HEK293 (cell line): Measurements from ENCODE around the gene FLOT2.
A peak's percentile ranks its signal among the peaks of the same experiment; 100 is the strongest.

Source experiments
- GFI1B ChIP-seq: fragments of 450-650 bp; formaldehyde crosslinking; IDR thresholded peaks from 2 replicates; pipeline ENCODE4 v1.5.1; 2016; ENCODE audit warnings: missing biosample characterization, missing genetic modification characterization
- KLF16 ChIP-seq: fragments of 450-650 bp; formaldehyde crosslinking; IDR thresholded peaks from 2 replicates; pipeline ENCODE4 v1.5.1; 2017; ENCODE audit warnings: missing biosample characterization, missing genetic modification characterization
- MZF1 ChIP-seq: fragments of 450-650 bp; formaldehyde crosslinking; IDR thresholded peaks from 2 replicates; pipeline ENCODE4 v1.5.1; 2017; ENCODE audit warnings: missing biosample characterization, missing genetic modification characterization, borderline replicate concordance
- TRIM28 ChIP-seq: IDR thresholded peaks from 2 replicates; pipeline ENCODE4 v1.6.1; 2011; ENCODE audit warnings: low read length, control low read depth, borderline replicate concordance
- WT1 ChIP-seq: fragments of 450-650 bp; formaldehyde crosslinking; IDR thresholded peaks from 2 replicates; pipeline ENCODE4 v1.5.1; 2016; ENCODE audit warnings: missing biosample characterization, missing genetic modification characterization
- ZBTB44 ChIP-seq: fragments of 450-650 bp; IDR thresholded peaks from 2 replicates; pipeline ENCODE4 v1.5.1; 2018; ENCODE audit warnings: missing biosample characterization, mild to moderate bottlenecking, missing genetic modification characterization
- ZBTB49 ChIP-seq: fragments of 450-650 bp; formaldehyde crosslinking; IDR thresholded peaks from 2 replicates; pipeline ENCODE4 v1.5.1; 2016; ENCODE audit warnings: missing biosample characterization, missing genetic modification characterization, low read depth
- ZNF10 ChIP-seq: fragments of 450-650 bp; formaldehyde crosslinking; IDR thresholded peaks from 2 replicates; pipeline ENCODE4 v1.5.1; 2017; ENCODE audit warnings: missing biosample characterization, missing genetic modification characterization
- ZNF223 ChIP-seq: fragments of 450-650 bp; formaldehyde crosslinking; IDR thresholded peaks from 2 replicates; pipeline ENCODE4 v1.5.1; 2016; ENCODE audit warnings: missing biosample characterization, missing genetic modification characterization
- ZNF239 ChIP-seq: fragments of 450-650 bp; formaldehyde crosslinking; IDR thresholded peaks from 2 replicates; pipeline ENCODE4 v1.5.1; 2016; ENCODE audit warnings: missing biosample characterization, missing genetic modification characterization
- ZNF280D ChIP-seq: fragments of 450-650 bp; formaldehyde crosslinking; IDR thresholded peaks from 2 replicates; pipeline ENCODE4 v1.5.1; 2016; ENCODE audit warnings: missing biosample characterization, missing genetic modification characterization
- ZNF302 ChIP-seq: fragments of 450-650 bp; formaldehyde crosslinking; IDR thresholded peaks from 2 replicates; pipeline ENCODE4 v1.5.1; 2016; ENCODE audit warnings: missing biosample characterization, missing genetic modification characterization, low read depth
- ZNF311 ChIP-seq: fragments of 450-650 bp; formaldehyde crosslinking; IDR thresholded peaks from 2 replicates; pipeline ENCODE4 v1.5.1; 2017; ENCODE audit warnings: missing biosample characterization, missing genetic modification characterization, borderline replicate concordance
- ZNF394 ChIP-seq: fragments of 450-650 bp; formaldehyde crosslinking; IDR thresholded peaks from 2 replicates; pipeline ENCODE4 v1.5.1; 2016; ENCODE audit warnings: missing biosample characterization, missing genetic modification characterization, mild to moderate bottlenecking, moderate library complexity, borderline replicate concordance
- ZNF398 ChIP-seq: fragments of 450-650 bp; formaldehyde crosslinking; IDR thresholded peaks from 2 replicates; pipeline ENCODE4 v1.5.1; 2017; ENCODE audit warnings: missing biosample characterization, missing genetic modification characterization
- ZNF48 ChIP-seq: fragments of 450-650 bp; formaldehyde crosslinking; IDR thresholded peaks from 2 replicates; pipeline ENCODE4 v1.5.1; 2016; ENCODE audit warnings: missing biosample characterization, missing genetic modification characterization
- ZNF518A ChIP-seq: fragments of 450-650 bp; formaldehyde crosslinking; conservative IDR thresholded peaks from 2 replicates; pipeline ENCODE4 v1.5.1; 2016; ENCODE audit warnings: low read depth, missing biosample characterization, missing genetic modification characterization
- ZNF555 ChIP-seq: fragments of 450-650 bp; formaldehyde crosslinking; conservative IDR thresholded peaks from 2 replicates; pipeline ENCODE4 v1.5.1; 2017; ENCODE audit warnings: missing biosample characterization, mild to moderate bottlenecking, missing genetic modification characterization, inconsistent platforms
- ZNF645 ChIP-seq: fragments of 450-650 bp; formaldehyde crosslinking; IDR thresholded peaks from 2 replicates; pipeline ENCODE4; 2016; ENCODE audit warnings: missing biosample characterization, missing genetic modification characterization
- ZNF704 ChIP-seq: fragments of 450-650 bp; formaldehyde crosslinking; IDR thresholded peaks from 2 replicates; pipeline ENCODE4 v1.5.1; 2016; ENCODE audit warnings: missing biosample characterization, missing genetic modification characterization
- ZNF768 ChIP-seq: fragments of 450-650 bp; formaldehyde crosslinking; IDR thresholded peaks from 2 replicates; pipeline ENCODE4 v1.5.1; 2018; ENCODE audit warnings: missing biosample characterization, mild to moderate bottlenecking, missing genetic modification characterization

FLOT2 gene

GRCh38 chr17:28896884-28897768 lies at the start of gene FLOT2 (continued):
- no peak for TF ChIP-seq ZNF518A
- no peak for TF ChIP-seq ZNF223 (tag by site-specific recombination)
- no peak for TF ChIP-seq ZNF768 (tag by site-specific recombination)
- peak; percentile 73 for TF ChIP-seq WT1 (tag by site-specific recombination)
- no peak for TF ChIP-seq ZBTB49
- TF ChIP-seq ZNF311 (tag by site-specific recombination): no peak
- TF ChIP-seq ZNF48 (tag by site-specific recombination): no peak
- TF ChIP-seq ZNF394: peak; percentile 62; the same call in 1 of the 2 replicates
- TF ChIP-seq KLF16 (tag by site-specific recombination): peak; percentile 81
- TF ChIP-seq ZNF10 (tag by site-specific recombination): peak; percentile 65; the same call in 1 of the 2 replicates
- TF ChIP-seq ZBTB44 (tag by site-specific recombination): 0 out of 2 replicates have a peak, but pooled peaks have one; percentile 43
- TF ChIP-seq ZNF239 (tag by site-specific recombination): no peak
- no peak for TF ChIP-seq GFI1B
- no peak for TF ChIP-seq ZNF302 (tag by site-specific recombination)
- TF ChIP-seq ZNF398 (tag by site-specific recombination): peak; percentile 93
- TF ChIP-seq ZNF555: no peak
- TF ChIP-seq ZNF704: no peak
- no peak for TF ChIP-seq ZNF280D (tag by site-specific recombination)
- TF ChIP-seq ZNF645 (tag by site-specific recombination): no peak
- TF ChIP-seq MZF1 (tag by site-specific recombination): no peak; the same call in 1 of the 2 replicates
- TF ChIP-seq TRIM28: no peak
